ENCODE measurements around the gene PHLDA3. TPM values are rescaled to one million over a fixed set of nuclear protein-coding genes. Genes with fewer than 3 reads are reported as not detected.

The PHLDA3 gene
- total and polyA plus RNA-seq, 10 donors, result 3.6 to 17.4 (median 6.8) TPM

DNA sequence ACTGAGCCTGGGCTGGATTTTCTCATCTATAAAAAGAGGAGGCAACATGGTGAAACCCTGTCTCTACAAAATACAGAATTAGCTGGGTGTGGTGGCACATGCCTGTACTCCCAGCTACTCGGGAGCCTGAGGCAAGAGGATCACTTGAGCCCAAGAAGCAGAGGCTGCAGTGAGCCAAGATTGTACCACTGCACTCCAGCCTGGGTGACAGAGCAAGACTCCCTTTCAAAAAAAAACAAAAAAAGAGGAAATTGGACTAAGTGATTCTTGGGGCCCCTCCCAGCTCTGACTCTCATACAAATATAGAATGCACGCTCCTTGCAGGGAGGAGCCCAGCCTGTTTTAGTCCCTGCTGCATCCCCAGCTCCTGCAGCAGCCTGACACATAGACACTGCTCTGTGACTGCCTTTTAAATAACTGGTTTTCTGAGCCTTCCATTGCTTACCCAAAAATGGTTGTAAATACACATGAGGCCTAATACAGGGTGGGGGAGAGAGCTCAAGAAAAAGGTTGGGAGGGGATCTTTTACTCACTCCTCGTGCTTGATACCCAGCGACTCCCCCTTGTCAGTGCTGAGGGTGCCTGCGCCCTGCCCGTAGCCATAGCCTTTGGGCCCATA is 20.8 kb upstream of the PHLDA3 start:
- DNase-seq, result no peak

DNA sequence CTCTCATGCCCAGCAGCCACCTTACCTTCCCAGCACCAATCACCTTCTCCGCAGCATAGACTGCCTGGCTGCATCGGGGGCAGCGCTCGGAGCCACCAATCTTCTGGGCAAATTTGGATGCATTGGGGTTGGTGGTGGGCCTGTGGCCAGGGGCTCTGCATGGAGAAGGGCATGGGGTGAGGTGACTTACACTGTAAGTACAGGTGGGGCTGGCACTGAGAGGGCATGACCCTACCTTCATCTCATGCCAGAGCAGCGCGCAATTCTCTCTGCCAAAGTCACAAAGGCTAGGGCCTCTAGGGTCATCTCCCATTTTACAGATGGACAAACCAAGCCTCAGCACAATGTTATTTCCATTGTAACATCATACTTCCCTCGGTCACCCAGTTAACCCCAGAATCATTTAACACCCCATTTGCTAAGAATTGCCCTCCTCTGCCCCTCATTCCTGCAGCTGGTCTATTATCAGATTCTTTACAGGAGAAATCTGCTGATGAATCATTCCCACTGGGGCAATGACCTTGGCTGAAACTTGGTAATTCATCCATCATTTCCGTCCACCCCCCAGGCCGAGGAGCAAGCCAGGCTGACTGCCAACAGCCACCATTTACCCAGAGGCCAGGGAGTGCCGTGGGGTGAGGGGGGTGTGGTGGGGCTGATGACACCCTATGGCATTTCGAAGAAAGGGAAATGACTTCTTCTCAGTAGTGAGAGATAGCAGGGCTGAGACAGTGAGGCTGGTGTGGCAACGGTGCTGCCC is 20.0 kb upstream of the PHLDA3 start:
- peak overlapping the region in 7 of 8 donors; percentile 18 to 77 (median 73) for H3K27ac ChIP-seq
- WGBS, 5 donors, result 60 to 75% (median 67%) methylated on average over 12 of the region's 12 CpGs
- peaks cover 28 to 90% (median 70%) of the 10 kb centered on the region in 6 donors for H3K4me1 ChIP-seq
- no peaks in the 10 kb centered on the region for H3K9me3 ChIP-seq
- no peaks in the 10 kb centered on the region for H3K27me3 ChIP-seq (replicated peaks in 1 of 7)
- no peak overlapping the region for H3K4me3 ChIP-seq
- H3K36me3 ChIP-seq, result peaks cover 0 to 92% (median 38%) of the 10 kb centered on the region in 6 donors
- DNase-seq, result peak; percentile 80
- intact Hi-C loops (cut with DNase I; ENCODE audit: low total_unique reads), result no loop called here
- TF ChIP-seq POLR2AphosphoS5 (IDR thresholded peaks at IDR 0.05) (peak; percentile 73 to 89 (median 79)), POLR2A (IDR thresholded peaks at IDR 0.05) (no peak)
- TF ChIP-seq, protein P1, sequence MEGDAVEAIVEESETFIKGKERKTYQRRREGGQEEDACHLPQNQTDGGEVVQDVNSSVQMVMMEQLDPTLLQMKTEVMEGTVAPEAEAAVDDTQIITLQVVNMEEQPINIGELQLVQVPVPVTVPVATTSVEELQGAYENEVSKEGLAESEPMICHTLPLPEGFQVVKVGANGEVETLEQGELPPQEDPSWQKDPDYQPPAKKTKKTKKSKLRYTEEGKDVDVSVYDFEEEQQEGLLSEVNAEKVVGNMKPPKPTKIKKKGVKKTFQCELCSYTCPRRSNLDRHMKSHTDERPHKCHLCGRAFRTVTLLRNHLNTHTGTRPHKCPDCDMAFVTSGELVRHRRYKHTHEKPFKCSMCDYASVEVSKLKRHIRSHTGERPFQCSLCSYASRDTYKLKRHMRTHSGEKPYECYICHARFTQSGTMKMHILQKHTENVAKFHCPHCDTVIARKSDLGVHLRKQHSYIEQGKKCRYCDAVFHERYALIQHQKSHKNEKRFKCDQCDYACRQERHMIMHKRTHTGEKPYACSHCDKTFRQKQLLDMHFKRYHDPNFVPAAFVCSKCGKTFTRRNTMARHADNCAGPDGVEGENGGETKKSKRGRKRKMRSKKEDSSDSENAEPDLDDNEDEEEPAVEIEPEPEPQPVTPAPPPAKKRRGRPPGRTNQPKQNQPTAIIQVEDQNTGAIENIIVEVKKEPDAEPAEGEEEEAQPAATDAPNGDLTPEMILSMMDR (IDR thresholded peaks at IDR 0.05 in 8 of 11, conservative IDR thresholded peaks at IDR 0.05 in 3 of 11), result no peak

More for the DNA sequence above, 20.8 kb upstream of the PHLDA3 start:
- Histone ChIP-seq H3K27me3 (replicated peaks in 1 of 7) (no peaks in the 10 kb centered on the region), H3K4me1 (peaks cover 28 to 98% (median 76%) of the 10 kb centered on the region in 6 donors), H3K27ac (peak overlapping the region in 7 of 8 donors; percentile 18 to 77 (median 73)), H3K9me3 (no peaks in the 10 kb centered on the region), H3K4me3 (no peak overlapping the region), H3K36me3 (peaks cover 0 to 92% (median 39%) of the 10 kb centered on the region in 6 donors)
- TF ChIP-seq POLR2AphosphoS5 (IDR thresholded peaks at IDR 0.05) (no peak), POLR2A (IDR thresholded peaks at IDR 0.05) (no peak)
- TF ChIP-seq, protein P1 (IDR thresholded peaks at IDR 0.05 in 8 of 11, conservative IDR thresholded peaks at IDR 0.05 in 3 of 11), result no peak
- WGBS, 5 donors, result 69 to 79% (median 71%) methylated on average over 6 of the region's 6 CpGs
- intact Hi-C loops (cut with DNase I; ENCODE audit: low total_unique reads), result no loop called here

DNA sequence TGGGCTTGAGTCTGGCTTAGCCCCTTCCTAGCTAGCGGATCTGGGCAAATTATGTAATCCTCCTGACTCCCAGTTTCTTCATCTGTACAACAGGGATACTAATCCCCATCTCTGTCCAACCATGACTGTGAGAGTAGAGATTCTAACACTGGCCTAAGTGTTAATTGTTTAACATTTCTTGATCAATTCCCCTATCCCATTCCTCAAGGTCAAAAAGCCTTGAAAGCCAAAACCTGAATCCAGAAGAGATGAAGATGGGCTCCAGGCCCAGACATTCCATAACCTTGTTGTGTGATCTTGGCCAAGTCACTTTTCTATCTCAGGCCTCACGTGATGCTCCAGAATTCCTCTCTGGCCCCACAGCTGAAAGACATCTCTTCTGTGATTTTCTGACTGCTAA is 18.8 kb upstream of the PHLDA3 start:
- TF ChIP-seq POLR2AphosphoS5 (IDR thresholded peaks at IDR 0.05) (no peak), POLR2A (IDR thresholded peaks at IDR 0.05) (no peak)
- TF ChIP-seq, protein P1 (IDR thresholded peaks at IDR 0.05 in 8 of 11, conservative IDR thresholded peaks at IDR 0.05 in 3 of 11), result no peak
- H3K4me1 ChIP-seq, result peaks cover 28 to 79% (median 62%) of the 10 kb centered on the region in 6 donors

DNA sequence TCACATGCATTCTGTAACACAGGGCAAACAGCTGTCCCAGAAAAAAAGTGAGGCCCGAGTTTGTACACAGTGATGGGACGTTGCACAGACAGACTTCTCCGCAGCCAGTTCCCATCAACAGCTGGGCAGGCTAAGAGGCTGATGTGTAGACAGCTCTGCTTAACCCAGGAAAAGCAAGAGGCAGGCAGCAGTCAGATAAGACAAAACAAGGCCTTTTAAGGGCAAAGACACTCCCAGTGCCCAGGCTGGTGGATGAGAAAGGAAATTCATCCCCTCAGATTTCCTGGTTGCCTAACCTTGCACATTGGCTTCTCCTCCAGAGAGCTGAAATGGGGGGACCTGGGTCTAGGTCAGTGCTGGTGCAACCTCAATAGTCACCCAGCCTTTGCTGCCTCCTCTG is 17.2 kb upstream of the PHLDA3 start:
- H3K4me3 ChIP-seq, result no peak overlapping the region
- no peaks in the 10 kb centered on the region for H3K9me3 ChIP-seq
- intact Hi-C loops (cut with DNase I; ENCODE audit: low total_unique reads), result no loop called here
- TF ChIP-seq POLR2A (IDR thresholded peaks at IDR 0.05) (no peak), POLR2AphosphoS5 (IDR thresholded peaks at IDR 0.05) (peak in 1 of 3 donors; percentile 75)
- H3K4me1 ChIP-seq, result peaks cover 39 to 79% (median 69%) of the 10 kb centered on the region in 6 donors
- peaks cover 0 to 81% (median 35%) of the 10 kb centered on the region in 6 donors for H3K36me3 ChIP-seq
- no peak for DNase-seq
- H3K27ac ChIP-seq, result peak overlapping the region in 6 of 8 donors; percentile 6 to 62 (median 28)
- WGBS, 5 donors, result 10 to 32% (median 16%) methylated on average over 3 of the region's 3 CpGs
- peaks cover 0 to 9% (median 7%) of the 10 kb centered on the region in 7 donors for H3K27me3 ChIP-seq (replicated peaks in 1 of 7)

More for the DNA sequence above, 18.8 kb upstream of the PHLDA3 start:
- no peak for DNase-seq
- Histone ChIP-seq H3K27ac (peak overlapping the region in 2 of 8 donors; percentile 25 to 77), H3K9me3 (no peaks in the 10 kb centered on the region), H3K36me3 (peaks cover 0 to 92% (median 36%) of the 10 kb centered on the region in 6 donors), H3K27me3 (replicated peaks in 1 of 7) (no peaks in the 10 kb centered on the region), H3K4me3 (no peak overlapping the region)
- intact Hi-C loops (cut with DNase I; ENCODE audit: low total_unique reads), result no loop called here
- 83 to 89% (median 85%) methylated on average over 2 of the region's 2 CpGs for WGBS, 5 donors
